GM21367 (cell line): Measurements from ENCODE around the gene GEMIN7.

Source experiments
- ATAC-seq: cut with Tn5 transposase; IDR thresholded peaks from one replicate; pipeline ENCODE4 v1.9.1; 2021; ENCODE audit not compliant: unreplicated experiment

GEMIN7 gene

GRCh38 chr19:45079063-45079910, at the start of gene GEMIN7:
TSS of gene GEMIN7 (plus strand) at chr19:45079260. CDS start at chr19:45090115, 10,855 bp downstream.
- ATAC-seq, result no peak

- no peak for ATAC-seq
Measured at GRCh38 chr19:45030825-45031224, 48.2 kb upstream of the GEMIN7 start.

DNA sequence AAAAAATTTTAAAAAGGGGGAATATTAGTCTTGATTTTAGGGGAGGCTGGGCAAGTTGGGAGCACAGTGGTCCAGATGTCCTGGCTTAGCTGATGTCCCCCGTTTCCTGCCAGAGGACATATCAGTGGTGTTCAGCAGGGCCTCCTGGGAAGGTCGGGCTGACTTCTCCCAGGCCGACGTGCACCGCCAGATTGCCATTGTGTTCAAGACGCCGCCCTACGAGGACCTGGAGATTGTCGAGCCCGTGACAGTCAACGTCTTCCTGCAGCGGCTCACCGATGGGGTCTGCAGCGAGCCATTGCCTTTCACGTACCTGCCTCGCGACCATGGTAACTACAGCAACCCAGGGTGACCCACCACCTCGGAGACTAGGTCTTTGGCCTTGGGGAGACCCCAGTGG, 46.6 kb upstream of the GEMIN7 start:
- ATAC-seq, result no peak

DNA sequence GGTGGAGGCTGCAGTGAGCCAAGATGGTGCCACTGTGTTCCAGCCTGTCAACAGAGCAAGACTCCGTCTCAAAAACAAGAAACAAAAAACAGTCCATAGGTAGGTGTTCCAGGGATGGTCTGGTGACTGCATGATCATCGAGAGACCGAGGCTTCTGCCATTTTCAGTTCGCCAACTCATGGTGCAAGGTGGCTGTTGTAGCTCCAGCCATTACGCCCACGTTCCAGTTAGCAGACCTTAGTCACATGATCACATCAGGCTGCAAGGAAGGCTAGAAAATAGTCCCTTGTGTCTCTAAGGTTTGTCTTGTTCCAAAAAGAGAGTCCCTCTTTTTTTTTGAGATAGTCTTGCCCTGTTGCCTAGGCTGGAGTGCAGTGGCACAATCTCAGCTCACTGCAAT, 43.3 kb upstream of the GEMIN7 start:
- ATAC-seq, result no peak

GRCh38 chr19:45037393-45038169, 41.5 kb upstream of the GEMIN7 start:
- no peak for ATAC-seq

DNA sequence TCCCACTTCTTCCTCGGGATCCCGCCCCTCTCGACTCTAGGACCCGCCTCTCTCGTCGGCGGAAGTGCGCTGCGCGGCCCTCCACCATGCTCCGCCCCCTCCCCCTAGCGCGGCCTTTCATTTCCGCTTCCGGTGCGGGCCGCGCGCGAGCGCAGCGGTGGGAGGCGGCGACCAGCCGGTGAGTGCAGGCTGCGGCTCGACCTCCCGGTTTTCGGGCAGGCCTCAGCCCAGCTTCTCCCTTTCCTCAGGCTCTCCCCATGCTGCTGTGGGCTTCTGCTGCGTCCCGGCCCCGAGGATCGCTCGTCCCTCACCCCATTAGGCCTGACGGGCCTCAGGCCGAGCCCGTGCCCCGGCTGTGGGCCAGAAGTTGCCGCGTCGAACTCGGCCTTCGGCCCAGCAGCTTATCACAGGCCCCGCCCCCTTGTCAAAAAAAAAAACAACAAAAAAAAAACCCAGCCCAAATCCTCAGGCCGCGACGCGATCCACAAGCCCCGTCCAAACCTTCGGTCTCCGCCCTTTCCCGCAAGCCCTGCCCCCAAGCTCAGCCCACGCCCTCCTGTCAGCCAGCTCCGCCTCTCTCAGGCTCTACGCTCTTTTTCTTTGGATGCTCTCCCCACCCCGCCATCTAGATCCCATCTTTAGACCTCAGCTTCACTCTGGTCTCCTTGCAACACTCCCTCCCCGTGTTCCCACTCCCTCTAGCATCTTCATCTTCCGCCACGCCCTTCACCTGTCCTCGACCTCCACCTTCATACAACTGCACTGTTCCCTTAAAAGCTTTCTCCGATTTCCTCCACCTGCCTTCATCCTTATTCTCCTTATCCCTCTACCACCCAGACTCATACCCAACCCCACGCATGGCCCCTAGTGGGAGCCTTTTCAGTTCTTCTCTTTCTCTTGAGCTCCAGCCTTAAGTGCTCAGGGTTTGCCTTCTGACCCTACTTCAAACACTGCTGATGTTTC, 39.8 kb upstream of the GEMIN7 start, which contains the start of gene CLASRP:
TSS of gene CLASRP (plus strand) at position 115 of the 963 bp plus-strand sequence. CDS start 1,168 bp downstream, outside the sequence.
- ATAC-seq, result peak; percentile 72

- no peak for ATAC-seq
Measured at GRCh38 chr19:45040059-45040771, 38.8 kb upstream of the GEMIN7 start.

- no peak for ATAC-seq
Measured at GRCh38 chr19:45041125-45041524, 37.9 kb upstream of the GEMIN7 start.

- ATAC-seq, result no peak
Measured at GRCh38 chr19:45045671-45046353, 33.2 kb upstream of the GEMIN7 start.

GRCh38 chr19:45046355-45046754, 32.7 kb upstream of the GEMIN7 start:
- ATAC-seq, result no peak

- no peak for ATAC-seq
Measured at GRCh38 chr19:45047188-45047797, 31.8 kb upstream of the GEMIN7 start.

- no peak for ATAC-seq
Measured at GRCh38 chr19:45049073-45049736, 29.9 kb upstream of the GEMIN7 start.

GRCh38 chr19:45050036-45050435, 29.0 kb upstream of the GEMIN7 start:
- ATAC-seq, result no peak

DNA sequence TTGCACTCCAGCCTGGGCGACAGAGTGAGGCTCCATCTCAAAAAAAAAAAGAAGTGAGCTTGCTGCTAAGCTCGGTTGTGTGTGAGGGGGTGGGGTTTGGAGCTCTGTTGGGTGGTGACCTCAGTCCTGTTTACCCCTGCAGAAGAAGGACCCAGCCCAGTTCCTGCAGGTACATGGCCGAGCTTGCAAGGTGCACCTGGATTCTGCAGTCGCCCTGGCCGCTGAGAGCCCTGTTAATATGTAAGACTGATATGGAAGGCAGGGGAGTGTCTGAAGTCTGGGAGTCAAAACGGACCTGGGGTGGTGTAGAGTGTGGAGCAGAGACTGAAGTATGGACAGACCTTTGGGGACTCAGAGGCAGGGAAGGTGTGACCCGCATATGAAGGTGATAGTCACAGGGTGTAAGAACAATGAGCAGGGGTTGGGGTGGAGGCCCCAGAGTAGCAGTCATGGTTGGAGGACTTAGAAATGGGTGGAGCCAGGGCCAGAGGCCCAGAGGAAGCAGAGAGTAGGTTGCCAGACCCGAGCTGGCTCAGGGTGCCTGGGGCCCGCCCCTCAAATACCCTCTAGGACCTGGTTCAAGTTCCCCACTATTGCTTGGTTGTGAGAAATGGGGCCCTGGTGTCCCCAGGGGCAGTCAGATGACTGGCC, 27.0 kb upstream of the GEMIN7 start:
- no peak for ATAC-seq

GRCh38 chr19:45056831-45057230, 22.2 kb upstream of the GEMIN7 start:
- ATAC-seq, result no peak

DNA sequence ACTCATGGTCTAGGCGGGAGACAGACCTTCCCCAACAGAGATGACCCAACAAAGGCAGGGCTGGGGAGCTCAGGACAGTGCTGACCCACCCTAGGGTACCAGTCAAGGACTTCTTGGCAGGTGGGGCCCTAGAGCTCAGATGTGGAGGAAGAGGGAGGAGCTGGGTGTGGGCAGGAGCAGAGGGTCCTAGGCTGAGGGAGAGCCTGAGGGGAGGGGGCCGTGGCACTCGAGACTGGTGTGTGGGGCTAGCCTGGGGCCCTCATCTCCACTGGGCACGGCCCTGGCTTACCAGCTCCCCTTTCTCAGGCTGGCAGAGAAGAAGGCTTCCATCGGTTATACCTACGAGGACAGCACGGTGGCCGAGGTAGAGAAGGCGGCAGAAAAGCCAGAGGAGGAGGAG, 21.6 kb upstream of the GEMIN7 start:
- ATAC-seq, result no peak

GRCh38 chr19:45058622-45059159, 20.4 kb upstream of the GEMIN7 start:
- ATAC-seq, result no peak
